ENCODE results near the gene PRDX5. TPM values are rescaled to one million over a fixed set of nuclear protein-coding genes. Genes with fewer than 3 reads are reported as not detected.
A peak's percentile ranks its signal among the peaks of the same experiment; 100 is the strongest.

Gene PRDX5
- total RNA-seq, 4 donors from 2014 or later, result 152 to 381 (median 265) TPM

DNA sequence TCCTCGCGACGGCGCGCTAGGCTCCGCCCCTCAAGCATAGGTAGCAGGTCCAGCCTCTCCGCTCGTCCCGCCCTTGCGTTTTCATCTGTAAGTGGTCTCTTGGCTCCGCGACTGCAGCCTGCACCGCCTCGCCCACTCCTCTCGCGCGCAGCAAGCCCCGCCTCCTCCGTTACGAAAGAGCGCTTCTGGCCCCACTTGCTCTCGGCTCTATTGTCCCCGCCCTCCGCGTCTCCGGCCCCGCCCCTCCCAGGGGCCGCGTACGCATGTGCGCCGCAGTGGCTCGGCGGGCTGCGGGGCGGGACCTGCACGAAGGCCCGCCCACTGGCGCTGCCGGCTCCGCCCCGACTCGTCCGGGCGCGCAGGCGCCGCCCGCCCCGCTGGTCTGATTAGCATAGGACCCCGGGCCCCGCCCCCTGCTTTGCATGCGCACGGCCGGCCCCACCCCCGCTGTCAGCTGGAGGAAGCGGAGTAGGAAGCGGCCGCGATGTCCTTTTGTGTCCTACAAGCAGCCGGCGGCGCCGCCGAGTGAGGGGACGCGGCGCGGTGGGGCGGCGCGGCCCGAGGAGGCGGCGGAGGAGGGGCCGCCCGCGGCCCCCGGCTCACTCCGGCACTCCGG, 12.7 kb upstream of the PRDX5 start, which contains the start of gene ESRRA:
ESRRA (plus strand) TSS at position 450 of the 616 bp plus-strand sequence. CDS start 1,656 bp downstream, outside the sequence.
- no peaks in the 10 kb centered on the region for H3K9me3 ChIP-seq
- peak; percentile 100 for DNase-seq
- in situ Hi-C loops (cut with MboI; ENCODE audit: low pct_ligation_motif_present in 1 of 4, low pct_unique_long_range_greater_than_20kb in 1 of 4, low sequenced_read_pairs in 3 of 4) (no loop called here), intact Hi-C loops (cut with DNase I; ENCODE audit: low total_unique reads) (no loop called here)
- H3K27me3 ChIP-seq, result peaks cover 15% of the 10 kb centered on the region
- peak within 1 kb of the TSS; percentile 90 to 99 (median 98) for H3K27ac ChIP-seq
- 0% methylated on average over 17 of the region's 81 CpGs; no CpG with 5 or more reads in 1 of the 2 donors for WGBS, 2 donors (ENCODE audit: low coverage in 1 of 2)
- H3K36me3 ChIP-seq, result no peaks in the 10 kb centered on the region
- peak within 1 kb of the TSS; percentile 56 to 92 (median 73) for H3K4me3 ChIP-seq
- TF ChIP-seq, protein P1, sequence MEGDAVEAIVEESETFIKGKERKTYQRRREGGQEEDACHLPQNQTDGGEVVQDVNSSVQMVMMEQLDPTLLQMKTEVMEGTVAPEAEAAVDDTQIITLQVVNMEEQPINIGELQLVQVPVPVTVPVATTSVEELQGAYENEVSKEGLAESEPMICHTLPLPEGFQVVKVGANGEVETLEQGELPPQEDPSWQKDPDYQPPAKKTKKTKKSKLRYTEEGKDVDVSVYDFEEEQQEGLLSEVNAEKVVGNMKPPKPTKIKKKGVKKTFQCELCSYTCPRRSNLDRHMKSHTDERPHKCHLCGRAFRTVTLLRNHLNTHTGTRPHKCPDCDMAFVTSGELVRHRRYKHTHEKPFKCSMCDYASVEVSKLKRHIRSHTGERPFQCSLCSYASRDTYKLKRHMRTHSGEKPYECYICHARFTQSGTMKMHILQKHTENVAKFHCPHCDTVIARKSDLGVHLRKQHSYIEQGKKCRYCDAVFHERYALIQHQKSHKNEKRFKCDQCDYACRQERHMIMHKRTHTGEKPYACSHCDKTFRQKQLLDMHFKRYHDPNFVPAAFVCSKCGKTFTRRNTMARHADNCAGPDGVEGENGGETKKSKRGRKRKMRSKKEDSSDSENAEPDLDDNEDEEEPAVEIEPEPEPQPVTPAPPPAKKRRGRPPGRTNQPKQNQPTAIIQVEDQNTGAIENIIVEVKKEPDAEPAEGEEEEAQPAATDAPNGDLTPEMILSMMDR (IDR thresholded peaks at IDR 0.05), result no peak
- TF ChIP-seq POLR2A (IDR thresholded peaks at IDR 0.05) (peak; percentile 33), POLR2AphosphoS5 (IDR thresholded peaks at IDR 0.05) (peak; percentile 66 to 94 (median 82))
- H3K4me1 ChIP-seq, result peaks cover 11 to 38% (median 33%) of the 10 kb centered on the region in 4 donors

DNA sequence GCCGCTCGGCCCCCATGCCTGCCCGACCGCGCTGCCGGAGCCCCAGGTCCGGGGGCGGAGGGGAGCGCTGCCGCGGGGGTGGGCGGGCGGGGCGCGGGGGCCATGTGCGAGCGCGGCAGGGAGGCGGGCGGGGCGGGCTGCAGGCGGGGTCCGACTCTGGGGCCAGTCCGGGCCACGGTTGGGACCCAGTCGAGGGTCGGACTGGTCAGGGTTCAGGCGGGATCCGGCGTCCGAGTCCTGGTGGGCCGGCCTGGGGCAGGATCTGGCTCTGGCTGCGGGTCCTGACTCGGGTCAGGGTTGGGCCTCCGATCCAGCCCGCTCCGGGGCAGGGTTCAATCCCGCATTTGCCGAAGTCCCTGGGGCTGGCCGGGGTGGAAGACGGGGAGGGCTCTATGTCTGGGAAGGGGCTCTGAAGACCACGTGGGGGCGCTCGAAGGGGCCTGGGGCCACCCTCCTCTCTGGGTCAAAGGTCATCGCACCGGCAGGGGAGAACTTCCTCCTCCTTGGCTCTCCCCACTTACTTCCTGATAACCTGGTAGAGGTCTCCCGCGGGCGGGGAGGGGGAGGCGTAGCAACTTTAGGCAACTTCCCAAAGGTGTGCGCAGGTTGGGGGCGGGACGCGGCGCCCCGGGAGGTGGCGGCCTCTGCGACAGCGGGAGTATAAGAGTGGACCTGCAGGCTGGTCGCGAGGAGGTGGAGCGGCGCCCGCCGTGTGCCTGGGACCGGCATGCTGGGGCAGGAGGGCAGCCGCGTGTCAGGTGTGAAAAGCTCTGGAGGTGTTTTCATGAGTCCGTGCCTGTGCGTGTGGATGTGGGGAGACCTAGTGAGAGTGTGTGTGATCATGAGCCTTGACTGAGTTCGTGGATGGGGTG, 12.0 kb upstream of the PRDX5 start:
- in situ Hi-C loops (cut with MboI; ENCODE audit: low pct_ligation_motif_present in 1 of 4, low pct_unique_long_range_greater_than_20kb in 1 of 4, low sequenced_read_pairs in 3 of 4) (no loop called here), intact Hi-C loops (cut with DNase I; ENCODE audit: low total_unique reads) (no loop called here)
- H3K4me3 ChIP-seq, result peak overlapping the region; percentile 56 to 92 (median 73)
- no peaks in the 10 kb centered on the region for H3K9me3 ChIP-seq
- H3K4me1 ChIP-seq, result peaks cover 4 to 31% (median 26%) of the 10 kb centered on the region in 4 donors
- peak overlapping the region; percentile 90 to 99 (median 98) for H3K27ac ChIP-seq
- TF ChIP-seq POLR2A (IDR thresholded peaks at IDR 0.05) (peak; percentile 74), EP300 (IDR thresholded peaks at IDR 0.05; ENCODE audit: low read depth) (no peak), POLR2AphosphoS5 (IDR thresholded peaks at IDR 0.05) (peak; percentile 17 to 56 (median 25))
- TF ChIP-seq, protein P1 (IDR thresholded peaks at IDR 0.05), result peak in 2 of 5 experiments; percentile 10 to 15
- H3K36me3 ChIP-seq, result no peaks in the 10 kb centered on the region
- peaks cover 7% of the 10 kb centered on the region for H3K27me3 ChIP-seq
- DNase-seq, result peak; percentile 89
- WGBS, 2 donors (ENCODE audit: low coverage in 1 of 2), result 1 to 3% methylated on average over 11 to 18 of the region's 71 CpGs

DNA sequence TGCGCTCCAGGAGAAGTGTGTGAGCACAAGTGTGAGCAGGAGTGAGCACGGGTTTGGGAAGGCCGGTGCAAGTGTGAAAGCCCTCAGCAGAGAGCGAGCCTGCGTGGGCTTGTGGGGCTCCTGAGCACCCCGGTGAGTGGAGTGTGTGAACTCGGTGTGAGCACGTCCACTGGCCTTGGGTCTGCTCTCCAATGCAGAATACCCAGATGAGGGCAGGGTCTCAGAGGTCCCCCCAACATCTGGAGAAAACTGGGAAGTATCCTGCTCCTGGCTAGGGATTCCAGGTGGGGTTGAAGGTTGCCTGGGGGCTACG, 11.4 kb upstream of the PRDX5 start:
- no peaks in the 10 kb centered on the region for H3K36me3 ChIP-seq
- peak overlapping the region; percentile 90 to 99 (median 98) for H3K27ac ChIP-seq
- WGBS, 2 donors (ENCODE audit: low coverage in 1 of 2), result 18% methylated on average over 6 of the region's 9 CpGs; no CpG with 5 or more reads in 1 of the 2 donors
- in situ Hi-C loops (cut with MboI; ENCODE audit: low pct_ligation_motif_present in 1 of 4, low pct_unique_long_range_greater_than_20kb in 1 of 4, low sequenced_read_pairs in 3 of 4) (no loop called here), intact Hi-C loops (cut with DNase I; ENCODE audit: low total_unique reads) (no loop called here)
- peaks cover 4 to 29% (median 25%) of the 10 kb centered on the region in 4 donors for H3K4me1 ChIP-seq
- H3K27me3 ChIP-seq, result peaks cover 6% of the 10 kb centered on the region
- no peaks in the 10 kb centered on the region for H3K9me3 ChIP-seq
- peak overlapping the region; percentile 56 to 92 (median 73) for H3K4me3 ChIP-seq
- TF ChIP-seq POLR2A (IDR thresholded peaks at IDR 0.05), result no peak
- no peak for TF ChIP-seq POLR2AphosphoS5 (IDR thresholded peaks at IDR 0.05)
- TF ChIP-seq, protein P1 (IDR thresholded peaks at IDR 0.05), result no peak
- TF ChIP-seq EP300 (IDR thresholded peaks at IDR 0.05; ENCODE audit: low read depth), result no peak
- DNase-seq, result no peak

Measured in transverse colon (tissue), 4 donors.